ENCODE measurements around the gene CDCP2.

CDCP2 gene

DNA sequence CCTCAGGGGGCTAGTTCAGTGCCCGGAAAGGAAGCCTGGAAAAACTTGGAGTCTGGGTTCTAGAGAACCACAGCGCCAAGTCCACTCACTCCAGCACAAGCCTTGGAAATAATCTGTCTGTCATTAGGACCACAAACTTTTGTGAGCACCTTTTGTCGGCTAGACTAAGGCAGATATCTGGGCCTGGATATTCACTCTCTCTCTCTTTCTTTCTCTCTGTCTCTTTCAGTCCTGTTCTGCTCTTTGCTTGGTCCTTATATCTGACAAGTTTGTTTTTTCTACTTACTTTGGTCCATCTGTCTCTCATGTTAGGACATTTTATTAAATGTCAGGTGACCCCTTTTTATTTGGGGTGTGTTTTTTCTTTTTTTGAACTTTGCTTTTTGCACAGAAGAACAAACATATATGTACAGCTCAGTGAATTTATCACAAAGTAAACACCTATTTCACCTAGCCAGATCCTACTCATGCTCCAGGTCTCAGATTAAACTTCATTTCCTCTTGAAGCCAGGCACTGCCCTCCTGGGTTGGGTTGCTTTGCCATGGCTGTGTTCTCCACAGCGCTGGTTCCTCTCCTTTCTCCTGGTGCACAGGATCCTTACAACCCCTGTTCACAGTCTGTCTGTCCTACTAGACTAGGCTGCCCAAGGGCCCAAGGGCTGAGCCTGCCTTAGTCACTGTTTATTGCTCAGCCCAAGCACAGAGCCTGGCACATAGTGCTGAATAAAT lies 58.6 kb downstream of the CDCP2 start:
- DNase-seq (ENCODE audit: extremely low read depth, insufficient read length) = no peak
- Histone ChIP-seq H3K4me3 (replicated peaks; ENCODE audit: low read depth, low read length) (no peak overlapping the region), H3K27me3 (replicated peaks; ENCODE audit: control insufficient read depth, insufficient read depth, low read length) (no peaks in the 10 kb centered on the region), H3K36me3 (ENCODE audit: control insufficient read depth, insufficient read depth, low read length) (peaks cover 4% of the 10 kb centered on the region)
- TF ChIP-seq, protein P1, sequence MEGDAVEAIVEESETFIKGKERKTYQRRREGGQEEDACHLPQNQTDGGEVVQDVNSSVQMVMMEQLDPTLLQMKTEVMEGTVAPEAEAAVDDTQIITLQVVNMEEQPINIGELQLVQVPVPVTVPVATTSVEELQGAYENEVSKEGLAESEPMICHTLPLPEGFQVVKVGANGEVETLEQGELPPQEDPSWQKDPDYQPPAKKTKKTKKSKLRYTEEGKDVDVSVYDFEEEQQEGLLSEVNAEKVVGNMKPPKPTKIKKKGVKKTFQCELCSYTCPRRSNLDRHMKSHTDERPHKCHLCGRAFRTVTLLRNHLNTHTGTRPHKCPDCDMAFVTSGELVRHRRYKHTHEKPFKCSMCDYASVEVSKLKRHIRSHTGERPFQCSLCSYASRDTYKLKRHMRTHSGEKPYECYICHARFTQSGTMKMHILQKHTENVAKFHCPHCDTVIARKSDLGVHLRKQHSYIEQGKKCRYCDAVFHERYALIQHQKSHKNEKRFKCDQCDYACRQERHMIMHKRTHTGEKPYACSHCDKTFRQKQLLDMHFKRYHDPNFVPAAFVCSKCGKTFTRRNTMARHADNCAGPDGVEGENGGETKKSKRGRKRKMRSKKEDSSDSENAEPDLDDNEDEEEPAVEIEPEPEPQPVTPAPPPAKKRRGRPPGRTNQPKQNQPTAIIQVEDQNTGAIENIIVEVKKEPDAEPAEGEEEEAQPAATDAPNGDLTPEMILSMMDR (IDR thresholded peaks at IDR 0.05; ENCODE audit: insufficient read depth, low read length, poor library complexity, severe bottlenecking) = no peak

DNA sequence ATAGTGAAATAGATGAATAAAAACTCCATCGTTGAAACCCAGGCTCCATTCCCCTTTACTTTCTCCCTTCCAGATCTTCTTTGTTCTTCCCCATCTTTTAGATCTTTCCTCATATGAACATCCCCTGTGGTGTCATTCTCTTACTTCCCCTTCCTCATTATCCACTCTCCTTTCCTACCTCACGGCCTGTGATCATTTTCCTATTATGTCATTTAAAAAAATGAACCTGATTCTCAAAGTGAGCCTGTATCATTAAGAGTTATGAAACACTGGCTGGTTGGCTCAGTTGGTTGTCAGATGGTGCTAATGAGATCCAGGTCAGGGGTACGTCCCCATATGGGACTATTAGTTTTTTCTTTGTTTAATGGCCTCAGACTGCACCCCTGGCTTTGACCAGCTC lies 61.1 kb downstream of the CDCP2 start:
- TF ChIP-seq, protein P1 (IDR thresholded peaks at IDR 0.05; ENCODE audit: insufficient read depth, low read length, poor library complexity, severe bottlenecking) = no peak
- no peak for DNase-seq (ENCODE audit: extremely low read depth, insufficient read length)
- no peaks in the 10 kb centered on the region for H3K27me3 ChIP-seq (replicated peaks; ENCODE audit: control insufficient read depth, insufficient read depth, low read length)
- H3K36me3 ChIP-seq (ENCODE audit: control insufficient read depth, insufficient read depth, low read length) = peaks cover 4% of the 10 kb centered on the region
- no peak overlapping the region for H3K4me3 ChIP-seq (replicated peaks; ENCODE audit: low read depth, low read length)

DNA sequence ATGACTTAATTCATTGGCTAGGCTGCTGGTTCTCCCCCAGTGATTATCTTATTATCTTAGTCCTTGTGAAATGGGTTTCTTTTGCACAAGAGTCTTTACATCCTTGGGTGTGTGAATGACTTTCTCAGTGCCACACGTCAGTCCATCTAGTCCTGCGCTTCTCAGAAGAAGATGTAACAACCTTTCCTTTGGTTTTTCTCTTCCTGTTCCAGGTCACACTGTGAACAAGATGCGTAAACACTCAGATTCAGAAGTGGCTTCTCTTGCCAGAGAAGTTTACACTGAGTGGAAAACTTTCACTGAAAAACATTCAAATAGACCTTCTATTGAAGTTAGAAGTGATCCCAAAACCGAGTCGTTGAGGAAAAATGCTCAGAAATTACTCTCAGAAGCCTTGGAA lies 64.4 kb downstream of the CDCP2 start:
- DNase-seq (ENCODE audit: extremely low read depth, insufficient read length) = no peak
- no peaks in the 10 kb centered on the region for H3K27me3 ChIP-seq (replicated peaks; ENCODE audit: control insufficient read depth, insufficient read depth, low read length)

DNA sequence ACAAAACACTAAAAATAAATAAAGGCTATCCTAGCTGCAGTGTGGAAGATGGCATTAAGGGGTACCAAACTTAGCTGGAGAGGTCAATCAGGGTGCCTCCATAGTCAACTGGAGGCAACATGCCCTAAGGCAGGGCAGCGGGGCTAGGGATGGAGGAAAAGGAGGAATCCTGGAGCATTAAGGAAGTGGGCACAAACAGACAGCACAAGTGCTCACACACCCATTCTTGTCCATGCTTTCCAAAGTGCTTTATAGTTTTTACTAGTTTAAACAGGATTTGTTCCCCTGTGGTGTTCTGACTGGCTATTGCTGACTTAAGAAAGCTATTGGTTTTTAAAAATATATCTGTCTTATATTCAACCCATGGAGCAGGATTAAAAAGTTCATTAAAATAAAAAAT lies 66.0 kb downstream of the CDCP2 start:
- no peak overlapping the region for H3K4me3 ChIP-seq (replicated peaks; ENCODE audit: low read depth, low read length)
- DNase-seq (ENCODE audit: extremely low read depth, insufficient read length) = no peak
- TF ChIP-seq, protein P1 (IDR thresholded peaks at IDR 0.05; ENCODE audit: insufficient read depth, low read length, poor library complexity, severe bottlenecking) = no peak
- no peaks in the 10 kb centered on the region for H3K27me3 ChIP-seq (replicated peaks; ENCODE audit: control insufficient read depth, insufficient read depth, low read length)
- H3K36me3 ChIP-seq (ENCODE audit: control insufficient read depth, insufficient read depth, low read length) = no peaks in the 10 kb centered on the region; the same call in 1 of the 2 replicates

More for the DNA sequence above, 64.4 kb downstream of the CDCP2 start:
- TF ChIP-seq, protein P1 (IDR thresholded peaks at IDR 0.05; ENCODE audit: insufficient read depth, low read length, poor library complexity, severe bottlenecking) = no peak
- Histone ChIP-seq H3K36me3 (ENCODE audit: control insufficient read depth, insufficient read depth, low read length) (no peaks in the 10 kb centered on the region; the same call in 1 of the 2 replicates), H3K4me3 (replicated peaks; ENCODE audit: low read depth, low read length) (no peak overlapping the region)

DNA sequence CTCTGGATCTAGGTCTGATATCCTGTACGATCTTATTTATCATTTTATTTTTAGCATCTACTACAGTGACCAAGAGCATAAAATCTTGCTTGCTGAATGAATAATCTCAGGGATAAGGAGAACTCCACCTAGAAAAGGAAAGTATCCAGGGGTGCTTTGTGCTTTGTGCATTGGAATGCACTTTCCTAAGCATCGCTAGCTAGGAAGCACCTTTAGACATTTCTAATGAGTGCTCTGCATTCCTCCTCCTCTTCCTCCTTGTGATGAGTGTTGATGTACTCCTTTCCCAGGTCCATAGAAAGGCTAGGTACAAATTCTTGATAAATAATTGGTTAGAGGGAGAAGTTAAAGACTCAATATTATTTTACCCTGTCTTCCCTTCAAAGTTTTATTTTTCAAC lies 68.0 kb downstream of the CDCP2 start:
- TF ChIP-seq, protein P1 (IDR thresholded peaks at IDR 0.05; ENCODE audit: insufficient read depth, low read length, poor library complexity, severe bottlenecking) = no peak
- DNase-seq (ENCODE audit: extremely low read depth, insufficient read length) = no peak
- Histone ChIP-seq H3K4me3 (replicated peaks; ENCODE audit: low read depth, low read length) (no peak overlapping the region), H3K27me3 (replicated peaks; ENCODE audit: control insufficient read depth, insufficient read depth, low read length) (no peaks in the 10 kb centered on the region), H3K36me3 (ENCODE audit: control insufficient read depth, insufficient read depth, low read length) (no peaks in the 10 kb centered on the region; the same call in 1 of the 2 replicates)

Measured in GM06990 (cell line).